NCI-H510A (cell line): ENCODE data around the gene TRABD2B.

Experiments
- DNase-seq: peaks from one replicate; lab custom pipeline; 2025; lab: John Stamatoyannopoulos, UW

Gene TRABD2B

GRCh38 chr1:47824716-47825115 lies 172.5 kb downstream of the TRABD2B start:
- no peak for DNase-seq

DNA sequence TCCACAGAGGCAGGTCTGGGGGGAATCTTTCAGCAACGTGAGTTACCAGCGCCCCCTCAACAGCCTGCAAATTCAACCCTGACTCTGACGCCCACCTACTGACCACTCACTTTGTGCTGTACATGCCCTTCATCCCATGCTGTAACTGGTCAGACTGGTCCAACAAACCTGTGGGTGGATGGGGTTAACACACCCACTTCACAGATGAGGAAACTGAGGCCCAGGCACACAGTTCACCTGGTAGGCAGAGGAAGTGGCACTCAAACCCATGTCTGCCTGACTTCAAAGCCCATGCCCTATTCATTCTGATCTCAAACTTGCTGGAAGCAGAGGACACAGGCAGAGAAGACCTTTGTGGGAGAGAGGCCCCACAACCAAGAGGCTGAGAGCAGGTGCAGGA lies 172.9 kb downstream of the TRABD2B start:
- no peak for DNase-seq

DNA sequence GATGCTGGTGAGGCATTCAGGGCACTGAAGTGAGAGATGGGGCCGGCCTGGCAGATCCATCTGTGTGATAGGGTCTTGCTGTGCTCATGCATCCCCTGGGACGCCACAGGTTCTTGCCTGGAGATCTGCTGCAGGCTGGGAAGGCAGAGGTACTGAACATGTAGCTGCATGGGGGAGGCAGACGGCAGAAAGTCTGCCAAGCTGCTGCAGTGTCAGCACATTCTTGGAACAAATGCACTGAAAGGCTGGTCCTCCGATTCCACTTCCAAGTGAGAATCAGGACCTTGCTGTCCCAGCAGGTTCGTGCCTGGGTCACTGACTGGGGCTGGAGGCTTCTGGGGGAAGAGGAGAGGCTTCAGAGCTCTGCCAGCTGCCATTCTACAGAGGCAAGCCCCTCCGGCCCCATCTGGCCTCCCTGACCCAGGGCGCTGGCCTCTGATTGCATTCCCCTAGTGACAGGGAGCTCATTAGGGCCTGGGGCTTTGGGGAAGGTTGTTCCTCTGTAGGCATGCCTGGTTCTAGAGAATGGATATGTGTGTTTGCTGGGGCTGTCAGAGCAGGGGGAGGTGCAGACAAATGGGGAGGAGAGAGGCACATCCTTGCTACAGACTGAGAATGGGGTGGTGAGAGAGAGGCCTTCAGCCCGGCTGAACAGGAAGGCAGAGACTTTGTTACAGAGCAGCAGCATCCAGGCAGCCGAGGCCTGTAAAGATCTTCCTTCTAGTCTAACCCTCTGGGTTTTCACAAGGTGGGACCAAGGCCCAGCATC lies 174.0 kb downstream of the TRABD2B start:
- DNase-seq = no peak

DNA sequence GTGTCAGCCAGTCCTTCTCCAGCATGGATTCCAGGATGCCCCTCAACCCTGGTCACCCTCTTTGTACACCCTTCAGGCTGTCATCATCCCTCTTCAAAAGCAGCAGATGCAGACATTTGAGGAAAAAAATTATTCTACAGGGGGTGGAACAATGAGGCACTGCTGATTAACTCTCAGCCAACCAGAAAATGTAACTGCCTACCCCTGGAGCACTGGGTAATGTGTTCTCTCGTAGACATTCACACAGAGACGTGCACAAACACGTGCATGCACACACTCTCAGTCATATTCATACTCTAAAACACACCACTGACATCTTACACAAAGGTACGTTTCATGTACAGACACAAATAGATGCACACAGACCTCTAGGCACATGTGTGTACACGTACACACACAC lies 175.4 kb downstream of the TRABD2B start:
- no peak for DNase-seq

- DNase-seq = no peak
These were observed 177.7 kb downstream of the TRABD2B start for GRCh38 chr1:47819574-47819888.

DNA sequence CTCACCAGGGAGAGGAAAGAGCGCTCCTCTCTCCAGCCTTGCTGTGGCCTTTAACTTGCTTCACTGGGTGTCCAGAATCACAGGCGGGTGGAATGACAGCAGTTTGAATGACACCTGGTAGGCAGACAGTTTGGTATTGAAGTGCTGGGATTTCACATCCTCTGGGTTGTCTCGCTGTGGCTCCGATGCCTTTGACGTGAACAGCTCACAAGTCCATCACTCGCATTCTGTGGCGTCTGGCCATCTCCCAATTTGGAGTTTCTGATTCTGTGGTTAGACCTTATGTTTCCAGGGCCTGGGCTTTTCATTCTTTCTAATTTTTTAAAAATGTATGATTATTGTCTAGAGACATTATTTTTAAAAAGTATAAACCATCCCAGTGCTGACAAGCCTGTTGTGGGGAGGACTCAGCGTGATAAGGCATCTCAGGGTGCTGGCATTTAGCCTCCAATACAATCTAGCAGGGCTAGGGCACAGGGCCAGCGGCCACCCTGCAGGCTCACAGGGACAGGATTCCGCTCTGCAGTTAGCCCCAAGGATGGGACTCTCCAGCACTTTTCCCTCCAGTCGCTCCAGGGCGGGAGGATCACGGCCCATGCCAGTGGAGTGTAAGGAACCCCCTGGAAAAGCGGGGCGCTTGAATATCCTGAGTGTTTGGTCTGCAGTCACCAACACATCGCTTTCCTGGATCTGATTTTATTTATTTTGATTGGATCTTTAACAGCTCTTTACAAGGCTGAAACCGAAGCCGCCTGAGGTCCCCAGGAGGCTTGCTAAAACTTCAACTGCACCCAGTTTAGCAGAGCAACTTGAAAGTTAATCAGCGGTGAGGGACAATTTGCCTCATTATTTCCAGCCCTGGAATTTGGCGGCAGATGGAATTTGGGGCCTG lies 178.3 kb downstream of the TRABD2B start:
- DNase-seq = no peak

DNA sequence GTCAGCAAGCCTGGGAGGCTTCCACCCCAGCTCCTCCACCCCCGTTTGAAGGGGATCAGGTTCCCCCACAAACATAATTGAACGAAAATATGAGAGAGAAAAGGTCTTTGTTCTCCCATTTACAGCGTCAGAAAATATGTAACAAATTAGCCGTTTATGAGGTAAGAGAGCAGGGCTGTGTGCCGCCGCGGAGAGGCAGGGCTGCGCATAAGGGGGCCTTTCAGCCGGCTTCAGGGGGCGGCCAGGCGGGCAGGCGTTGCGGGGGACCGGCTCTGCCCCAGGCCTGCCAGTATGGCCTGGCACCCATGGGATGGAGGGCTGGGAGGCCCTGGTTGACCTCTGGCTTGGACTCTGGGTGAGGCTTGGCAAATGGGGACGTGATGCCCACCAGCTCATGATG lies 179.3 kb downstream of the TRABD2B start:
- DNase-seq = no peak

- DNase-seq = no peak
These were observed 180.7 kb downstream of the TRABD2B start for GRCh38 chr1:47816325-47817071.

GRCh38 chr1:47814612-47815395 lies 182.4 kb downstream of the TRABD2B start:
- no peak for DNase-seq

- DNase-seq = no peak
These were observed 183.2 kb downstream of the TRABD2B start for GRCh38 chr1:47813970-47814369.

DNA sequence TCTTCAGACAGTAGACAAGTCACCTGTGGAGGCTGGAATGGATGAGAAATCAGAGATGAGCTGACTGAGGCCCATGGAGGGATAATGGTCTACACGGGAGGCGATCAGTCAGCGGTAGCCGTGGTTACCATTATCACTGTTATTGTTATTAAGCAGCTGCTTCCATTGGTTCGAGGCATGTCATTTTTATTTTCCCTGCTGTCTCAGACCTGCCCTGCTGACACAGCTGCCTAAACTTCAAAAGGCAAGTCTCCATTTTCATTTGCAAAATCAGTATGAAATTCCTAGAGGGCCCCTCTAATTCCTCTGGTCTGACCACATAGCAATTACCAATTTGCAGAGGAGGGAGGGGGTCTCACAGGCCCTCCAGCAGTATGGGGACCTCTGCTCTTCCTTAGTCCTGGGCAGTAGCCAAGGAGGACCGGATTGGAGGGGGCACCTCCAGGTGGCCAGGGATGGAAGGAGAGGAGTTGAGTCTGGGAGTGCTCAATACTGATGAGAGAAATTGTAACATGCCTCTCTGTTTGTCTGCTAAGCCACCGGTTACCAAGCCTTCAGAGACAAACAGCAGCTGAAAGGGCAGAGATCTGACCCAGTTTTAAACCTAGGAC lies 184.2 kb downstream of the TRABD2B start:
- no peak for DNase-seq

DNA sequence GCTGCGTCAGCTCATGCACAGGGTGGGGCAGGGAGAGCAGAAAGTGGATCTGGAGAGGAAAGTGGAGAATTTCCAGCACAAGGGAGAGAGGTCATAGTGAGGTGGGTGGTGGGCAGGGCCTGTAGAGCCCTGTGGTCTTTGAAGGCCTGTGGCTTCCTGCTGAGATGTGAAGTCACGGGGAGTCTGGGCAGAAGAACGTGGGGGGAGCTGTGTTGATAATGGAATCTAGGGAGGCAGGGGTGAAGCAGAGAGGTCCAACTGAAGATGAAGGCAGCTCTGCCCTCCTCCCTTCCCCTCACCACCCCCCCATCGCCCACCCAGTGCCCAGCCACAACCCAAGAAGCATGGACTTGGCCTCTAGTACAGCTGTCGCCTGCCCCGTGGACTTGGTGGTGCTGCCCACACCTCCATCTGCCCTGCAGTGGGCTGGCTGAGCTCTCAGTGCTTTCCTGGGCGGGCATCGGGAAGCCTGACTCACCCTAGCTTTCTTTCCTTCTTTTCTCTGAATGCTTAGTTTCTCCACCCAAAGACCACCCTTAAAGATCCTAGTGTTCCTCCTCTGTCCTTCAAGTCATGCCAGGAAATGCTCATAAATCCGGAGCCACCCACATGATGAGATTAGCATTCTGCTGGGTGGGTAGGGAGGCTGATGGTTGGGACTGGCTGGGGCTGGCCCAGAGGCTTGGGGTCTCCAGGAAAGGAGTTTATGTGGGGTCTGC lies 186.1 kb downstream of the TRABD2B start:
- DNase-seq = no peak

DNA sequence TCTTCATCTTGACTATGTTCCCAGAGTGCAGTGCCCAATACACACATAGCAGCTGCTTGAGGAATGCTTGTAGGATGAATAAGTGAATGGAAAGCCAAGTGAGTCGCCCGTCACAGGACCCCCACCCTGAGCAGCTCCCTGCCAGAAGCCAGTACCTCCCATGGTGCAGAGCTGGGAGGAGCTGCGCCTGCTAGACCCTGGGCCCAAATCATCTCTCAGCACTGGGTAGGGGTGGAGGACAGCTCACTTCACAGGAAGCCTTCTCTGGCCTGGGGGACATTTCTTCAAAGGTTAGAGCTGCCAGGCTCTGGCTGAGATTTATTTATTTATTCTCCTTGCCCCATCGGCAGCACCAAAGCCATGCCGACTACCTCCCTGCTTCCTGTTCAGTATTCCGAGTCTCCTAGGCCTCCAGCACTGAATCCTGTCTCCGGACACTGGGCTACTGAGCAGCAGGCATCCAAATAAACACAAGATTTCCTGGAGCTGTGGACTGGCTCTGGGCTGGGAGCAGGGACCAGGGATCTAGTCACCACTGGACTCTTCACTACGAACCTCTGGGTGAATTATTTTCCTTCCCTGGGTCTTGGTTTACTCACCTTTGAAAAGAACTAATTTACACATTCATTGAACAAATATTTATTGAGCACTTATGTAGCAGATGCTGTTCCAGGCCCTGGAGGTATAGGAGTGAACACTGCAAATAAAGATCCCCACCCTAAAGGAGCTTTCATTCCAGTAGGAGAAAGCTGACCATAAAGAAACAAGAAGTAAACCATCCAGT lies 187.7 kb downstream of the TRABD2B start:
- peak; percentile 60 for DNase-seq

DNA sequence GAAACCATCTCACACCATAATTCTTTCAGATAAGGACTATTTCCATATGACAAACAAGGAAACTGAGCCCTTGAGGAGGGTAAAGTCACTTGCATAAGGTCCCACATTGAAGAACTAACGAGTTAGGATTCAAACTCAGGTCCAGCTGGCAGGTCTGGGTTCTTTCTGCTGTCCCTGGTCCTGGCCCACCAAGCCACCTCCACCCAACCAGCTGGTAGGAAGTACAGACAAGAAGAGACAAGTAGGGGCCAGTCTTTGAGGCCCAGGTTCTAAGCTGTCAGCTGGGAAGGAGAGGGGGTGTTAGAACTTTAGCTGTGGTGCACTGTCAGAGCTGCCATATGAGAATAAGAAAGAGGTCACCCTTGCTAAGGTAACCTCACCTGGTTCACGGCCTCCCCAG lies 188.6 kb downstream of the TRABD2B start:
- no peak for DNase-seq

GRCh38 chr1:47805921-47806361 lies 191.2 kb downstream of the TRABD2B start:
- DNase-seq = no peak

- DNase-seq = no peak
These were observed 192.2 kb downstream of the TRABD2B start for GRCh38 chr1:47805018-47805417.

- DNase-seq = peak; percentile 74
These were observed 193.2 kb downstream of the TRABD2B start for GRCh38 chr1:47803815-47804501.

DNA sequence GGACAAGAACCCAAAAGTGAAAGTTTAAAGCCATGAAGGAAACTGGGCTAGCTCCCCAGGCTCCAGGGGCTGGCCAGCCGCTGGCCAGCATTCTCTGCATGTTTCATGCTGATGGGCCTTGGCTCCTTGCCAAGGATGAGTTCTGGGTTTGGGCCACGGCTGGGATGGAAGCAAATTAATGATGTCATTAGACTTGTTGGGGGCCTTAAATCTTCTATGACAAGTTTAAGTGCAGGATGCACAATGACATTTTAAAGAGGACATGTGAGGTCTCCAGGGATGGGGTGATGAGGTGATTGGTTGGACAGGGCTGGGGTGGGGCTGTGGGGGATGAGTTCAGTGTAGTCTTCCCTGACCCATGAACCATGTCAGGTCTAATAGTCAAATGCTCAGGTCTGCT lies 199.6 kb downstream of the TRABD2B start:
- DNase-seq = peak; percentile 42

GRCh38 chr1:47796626-47797025 lies 200.6 kb downstream of the TRABD2B start:
- DNase-seq = no peak
